ENCODE results near the gene NDUFC2. TPM values are rescaled to one million over a fixed set of nuclear protein-coding genes. Genes with fewer than 3 reads are reported as not detected.
"Not testable (repeated sequence)": the region's sequence is repeated elsewhere in the genome, so short reads cannot be mapped to it uniquely, and the experiment has no call there.

Gene NDUFC2
- total and polyA plus RNA-seq, 2 of the 13 experiments (the other 11 are each of a cell fraction or from before 2014, with no cell fraction given) = 256 to 363 TPM

GRCh38 chr11:78086521-78087074 is 6.9 kb upstream of the NDUFC2 start (continued):
- TF ChIP-seq HNF1B (CRISPR knock-in tag; IDR thresholded peaks at IDR 0.05) = peak; percentile 79
- TF ChIP-seq CTCF (CRISPR knock-in tag; IDR thresholded peaks at IDR 0.05) = peak; percentile 58
- TF ChIP-seq CREB1 (IDR thresholded peaks at IDR 0.05) = not testable (repeated sequence)
- peak; percentile 78 for TF ChIP-seq CREB1 (CRISPR knock-in tag; IDR thresholded peaks at IDR 0.05)
- 0 out of 2 replicates have a peak, but pooled peaks have one; percentile 35 for TF ChIP-seq ZSCAN25 (CRISPR knock-in tag; IDR thresholded peaks at IDR 0.05)
- peak; percentile 85 for TF ChIP-seq ZBTB20 (CRISPR knock-in tag; IDR thresholded peaks at IDR 0.05; ENCODE audit: borderline replicate concordance, low read depth)
- TF ChIP-seq ARID3A (IDR thresholded peaks at IDR 0.05; ENCODE audit: low read depth, low read length) = peak; percentile 54; the same call in 1 of the 2 replicates
- TF ChIP-seq SOX13 (IDR thresholded peaks at IDR 0.05) = peak; percentile 100
- TF ChIP-seq SOX13 (CRISPR knock-in tag; conservative IDR thresholded peaks at IDR 0.05 in 1 of 2, IDR thresholded peaks at IDR 0.05 in 1 of 2) = peak in 1 of 2 experiments; percentile 100; a peak in 2 of 4 replicates
- peak; percentile 46; the same call in 1 of the 2 replicates for TF ChIP-seq ZMYM3 (CRISPR knock-in tag; IDR thresholded peaks at IDR 0.05)
- peak; percentile 24; the same call in 1 of the 2 replicates for TF ChIP-seq TFDP1 (CRISPR knock-in tag; IDR thresholded peaks at IDR 0.05; ENCODE audit: borderline replicate concordance)
- 0 out of 2 replicates have a peak, but pooled peaks have one; percentile 24 for TF ChIP-seq FOXC1 (CRISPR knock-in tag; IDR thresholded peaks at IDR 0.05; ENCODE audit: borderline replicate concordance)
- peak; percentile 40; the same call in 1 of the 2 replicates for TF ChIP-seq RERE (CRISPR knock-in tag; IDR thresholded peaks at IDR 0.05; ENCODE audit: low read depth)
- peak; percentile 35; the same call in 1 of the 2 replicates for TF ChIP-seq DRAP1 (CRISPR knock-in tag; IDR thresholded peaks at IDR 0.05)
- TF ChIP-seq ISL2 (CRISPR knock-in tag; IDR thresholded peaks at IDR 0.05) = peak; percentile 87
- peak; percentile 89 for TF ChIP-seq RXRB (CRISPR knock-in tag; IDR thresholded peaks at IDR 0.05; ENCODE audit: borderline replicate concordance)
